GM12891 (cell line): ENCODE data around the gene IRF2BP2.

ENCODE experiments used
- PAX5 ChIP-seq: IDR thresholded peaks from 2 replicates; pipeline ENCODE4 v1.6.1; 2011; ENCODE audit warnings: low read length, moderate library complexity, mild to moderate bottlenecking; ENCODE audit not compliant: insufficient read depth, severe bottlenecking
- POLR2A ChIP-seq: IDR thresholded peaks from 2 replicates; pipeline ENCODE4 v1.6.1; 2011; ENCODE audit warnings: low read depth, low read length, control low read depth
- POLR2AphosphoS5 ChIP-seq: IDR thresholded peaks from 2 replicates; pipeline ENCODE4 v1.6.1; 2011; ENCODE audit warnings: low read depth, low read length, control low read depth
- TAF1 ChIP-seq: IDR thresholded peaks from 2 replicates; pipeline ENCODE4 v1.6.1; 2011; ENCODE audit warnings: low read depth, low read length, control low read depth

GRCh38 chr1:234658138-234658537, 48.2 kb upstream of the IRF2BP2 start:
- TF ChIP-seq POLR2A (no peak), TAF1 (no peak), POLR2AphosphoS5 (no peak), PAX5 (no peak)
